HG02852 (cell line): Measurements from ENCODE around the gene SMAD5.

Experiments
- ATAC-seq: cut with Tn5 transposase; IDR thresholded peaks from one replicate; pipeline ENCODE4 v1.9.1; 2021; ENCODE audit warnings: mild to moderate bottlenecking, moderate library complexity; ENCODE audit not compliant: unreplicated experiment

SMAD5 gene

GRCh38 chr5:136213919-136214493 is 81.4 kb downstream of the SMAD5 start:
- ATAC-seq = no peak

- no peak for ATAC-seq
Measured at GRCh38 chr5:136215812-136216211, 83.2 kb downstream of the SMAD5 start.

GRCh38 chr5:136216230-136216629 is 83.6 kb downstream of the SMAD5 start:
- ATAC-seq = no peak

- no peak for ATAC-seq
Measured at GRCh38 chr5:136221340-136221739, 88.7 kb downstream of the SMAD5 start.

- no peak for ATAC-seq
Measured at GRCh38 chr5:136222580-136223235, 90.1 kb downstream of the SMAD5 start.

GRCh38 chr5:136225796-136226195 is 93.2 kb downstream of the SMAD5 start:
- no peak for ATAC-seq

GRCh38 chr5:136226401-136226800 is 93.8 kb downstream of the SMAD5 start:
- ATAC-seq = no peak

- no peak for ATAC-seq
Measured at GRCh38 chr5:136228136-136228757, 95.6 kb downstream of the SMAD5 start.

GRCh38 chr5:136230176-136230575 is 97.5 kb downstream of the SMAD5 start:
- no peak for ATAC-seq

GRCh38 chr5:136232316-136232715 is 99.7 kb downstream of the SMAD5 start:
- peak; percentile 73 for ATAC-seq
